Nucleus accumbens (tissue), 56 donors: ENCODE data around the gene EIF1AX.
A peak's percentile ranks its signal among the peaks of the same experiment; 100 is the strongest.
"Not testable (repeated sequence)": the region's sequence is repeated elsewhere in the genome, so short reads cannot be mapped to it uniquely, and the experiment has no call there.

Source experiments
- DNase-seq, 56 donors: peaks; one replicate each; lab custom pipeline; 2025; lab: John Stamatoyannopoulos, UW

EIF1AX gene

DNA sequence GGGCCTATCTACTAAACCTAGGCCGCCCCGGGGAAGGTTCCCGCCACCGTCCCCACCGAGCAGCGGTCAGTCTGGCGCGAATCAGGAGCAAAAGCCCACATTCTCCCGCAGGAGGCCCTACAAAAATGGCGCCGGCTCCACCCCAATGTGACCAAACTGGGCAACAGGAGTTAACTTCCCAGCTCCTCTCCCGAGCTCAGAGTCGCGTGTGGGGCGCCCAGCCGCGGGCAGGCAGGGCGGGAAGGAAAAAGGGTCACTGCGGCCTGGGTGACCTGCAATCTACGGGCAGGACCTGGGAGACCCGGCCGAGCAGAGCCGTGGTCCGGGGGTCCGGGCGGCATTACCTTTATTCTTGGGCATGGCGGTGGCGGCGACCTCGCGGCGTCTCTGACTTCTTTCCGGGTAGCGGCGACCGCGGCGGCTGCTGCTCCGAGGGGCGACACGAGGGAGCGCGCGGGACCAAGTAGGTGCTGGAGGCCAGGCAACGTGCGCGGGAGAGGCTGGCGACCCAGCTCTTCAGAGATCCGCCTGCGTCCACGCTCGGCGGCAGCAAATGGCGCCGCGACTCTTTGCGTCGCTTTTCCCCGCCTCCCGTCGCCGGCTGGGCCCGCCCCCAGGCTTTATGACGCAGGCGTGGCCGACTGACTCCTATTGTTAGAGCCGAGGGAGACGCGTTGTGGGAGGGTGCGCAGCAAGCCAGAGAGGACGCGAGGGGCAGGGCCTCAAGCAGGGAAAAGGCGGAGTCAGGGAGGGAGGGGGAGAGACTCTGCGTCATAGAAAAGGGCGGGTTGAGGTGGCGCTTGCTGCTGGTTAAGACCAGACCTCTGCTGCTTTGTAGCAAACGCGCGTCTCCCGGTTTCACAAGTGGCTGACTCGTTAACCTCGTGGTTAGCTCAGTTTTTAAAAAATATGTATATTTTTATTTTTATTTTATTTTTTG, at the start of gene EIF1AX:
TSS of gene EIF1AX (minus strand) at position 558 of the 940 bp plus-strand sequence. CDS start at position 360, 198 bp downstream.
- peak; percentile 38 to 100 (median 96) for DNase-seq

DNA sequence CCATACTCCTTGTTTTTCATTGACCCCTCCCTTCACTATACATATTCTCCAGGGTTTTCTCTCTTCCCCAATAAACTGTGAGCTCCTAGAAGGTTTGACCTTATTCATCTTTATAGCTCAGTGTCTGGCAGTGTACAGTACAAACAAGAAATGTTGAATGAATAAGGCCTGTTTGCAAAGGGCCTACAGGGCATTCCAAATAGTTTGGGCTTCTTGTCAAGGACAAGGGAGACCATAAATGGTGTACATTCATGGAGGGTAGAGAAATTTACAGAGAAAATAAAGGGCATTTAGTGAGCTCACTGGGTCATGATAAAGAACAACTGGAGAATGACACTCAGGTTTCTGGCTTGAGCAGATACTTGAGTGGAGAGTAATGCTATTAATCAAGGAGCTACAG, 47.5 kb upstream of the EIF1AX start:
- DNase-seq, result no peak

DNA sequence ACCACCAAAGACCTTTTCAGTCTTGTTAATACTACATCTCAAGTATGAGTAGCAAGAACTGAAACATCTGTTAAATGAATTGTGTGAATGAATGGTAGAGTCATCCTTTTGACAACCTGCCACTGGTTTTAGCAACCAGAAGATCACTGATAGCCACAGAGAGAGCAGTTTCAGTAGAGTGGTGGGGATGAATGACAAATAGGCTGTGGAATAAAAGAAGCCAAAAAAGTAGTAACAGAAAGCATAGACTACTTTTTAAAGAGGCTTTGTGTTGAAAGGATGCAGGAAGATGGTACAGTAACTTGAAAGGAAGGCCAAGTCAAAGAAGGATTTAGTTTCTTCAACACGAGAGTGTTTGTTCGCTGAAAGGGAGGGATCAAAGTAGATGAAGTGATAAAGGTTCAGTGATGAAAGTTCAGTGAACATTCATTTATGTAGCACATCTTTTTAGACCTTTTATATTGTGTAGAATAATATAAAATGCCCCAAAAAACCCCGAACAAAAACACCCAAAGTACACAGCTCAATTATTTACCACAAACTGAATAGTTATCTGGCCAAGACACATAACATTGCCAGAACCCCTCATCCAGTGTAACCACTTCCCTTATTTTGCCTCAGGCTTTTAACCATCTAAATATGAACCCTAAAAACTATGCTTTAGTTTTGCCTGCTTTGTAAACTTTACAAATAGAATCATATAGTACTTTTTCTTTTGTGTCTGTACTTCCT, 40.1 kb upstream of the EIF1AX start:
- DNase-seq, result no peak

- DNase-seq, result no peak
Observed at GRCh38 chrX:20177093-20177492, 35.5 kb upstream of the EIF1AX start.

DNA sequence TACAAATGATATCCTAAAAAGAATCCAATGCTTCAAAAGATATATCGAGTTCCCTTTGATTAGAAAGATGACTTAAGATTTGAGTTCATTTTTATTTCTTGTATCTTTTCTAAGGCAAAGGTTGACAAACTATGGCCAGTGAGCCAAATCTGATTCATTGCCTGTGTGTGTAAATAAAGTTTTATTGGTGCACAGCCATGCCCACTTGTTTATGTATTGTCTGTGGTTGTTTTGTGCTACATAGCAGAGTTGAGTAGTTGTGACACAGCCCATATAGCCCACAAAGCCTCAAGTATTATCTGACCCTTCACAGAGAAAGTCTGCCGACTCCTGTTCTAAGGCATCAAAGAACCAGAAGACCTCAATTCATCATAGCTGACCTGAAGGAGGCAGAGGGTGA, 32.2 kb upstream of the EIF1AX start:
- no peak for DNase-seq

DNA sequence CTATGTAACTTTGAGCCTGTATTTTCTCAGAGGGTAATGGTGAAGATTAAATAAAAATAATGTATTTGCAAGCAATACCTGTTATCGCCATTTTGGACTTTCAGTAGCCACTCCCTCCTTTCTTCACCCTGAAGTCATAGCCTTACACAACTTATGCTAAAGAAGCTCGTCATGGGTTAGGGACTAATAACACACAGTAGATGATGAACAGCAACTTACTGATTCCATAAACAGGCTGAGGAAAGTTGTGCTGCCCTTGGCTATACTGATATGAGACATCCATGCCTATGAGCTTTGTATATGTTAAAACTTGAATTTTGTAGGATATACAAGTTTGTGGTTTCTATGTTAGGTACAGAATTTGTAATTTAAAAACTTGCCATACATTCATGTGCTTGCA, 31.7 kb upstream of the EIF1AX start:
- no peak for DNase-seq

DNA sequence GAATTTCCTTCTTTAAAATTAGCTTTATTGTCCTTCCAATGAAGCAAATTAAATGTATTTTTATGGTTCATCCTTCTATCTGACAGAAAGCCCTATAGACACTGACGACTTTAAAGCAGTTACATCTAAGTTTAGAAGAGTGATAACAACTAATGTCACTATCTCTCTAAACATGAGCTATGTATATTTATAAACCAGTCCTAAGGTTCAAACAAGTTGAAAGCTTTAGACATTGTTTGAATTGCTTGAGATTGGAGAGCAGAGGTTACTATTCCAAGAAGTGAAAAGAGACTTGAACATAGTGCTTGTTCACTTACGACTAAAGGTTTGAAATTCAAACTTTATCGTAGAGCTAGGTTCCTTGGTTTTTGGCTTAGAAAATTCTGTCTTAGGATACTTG, 30.2 kb upstream of the EIF1AX start:
- no peak for DNase-seq

DNA sequence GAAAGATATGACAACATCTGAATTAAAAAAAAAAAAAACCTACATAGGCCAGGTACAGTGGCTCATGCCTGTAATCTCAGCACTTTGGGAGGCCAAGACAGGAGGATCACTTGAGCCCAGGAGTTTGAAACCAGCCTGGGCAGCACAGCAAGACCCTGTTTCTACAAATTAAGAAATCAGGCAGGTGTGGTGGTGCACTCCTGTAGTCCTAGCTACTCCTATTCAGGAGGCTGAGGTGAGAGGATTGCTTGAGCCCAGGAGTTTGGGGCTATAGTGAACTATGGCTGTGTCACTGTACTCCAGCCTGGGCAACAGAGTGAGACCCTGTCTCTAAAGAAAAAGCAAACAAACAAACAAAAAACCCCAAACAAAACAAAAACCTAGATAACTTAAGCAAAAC, 20.9 kb upstream of the EIF1AX start:
- DNase-seq, result not testable (repeated sequence)

DNA sequence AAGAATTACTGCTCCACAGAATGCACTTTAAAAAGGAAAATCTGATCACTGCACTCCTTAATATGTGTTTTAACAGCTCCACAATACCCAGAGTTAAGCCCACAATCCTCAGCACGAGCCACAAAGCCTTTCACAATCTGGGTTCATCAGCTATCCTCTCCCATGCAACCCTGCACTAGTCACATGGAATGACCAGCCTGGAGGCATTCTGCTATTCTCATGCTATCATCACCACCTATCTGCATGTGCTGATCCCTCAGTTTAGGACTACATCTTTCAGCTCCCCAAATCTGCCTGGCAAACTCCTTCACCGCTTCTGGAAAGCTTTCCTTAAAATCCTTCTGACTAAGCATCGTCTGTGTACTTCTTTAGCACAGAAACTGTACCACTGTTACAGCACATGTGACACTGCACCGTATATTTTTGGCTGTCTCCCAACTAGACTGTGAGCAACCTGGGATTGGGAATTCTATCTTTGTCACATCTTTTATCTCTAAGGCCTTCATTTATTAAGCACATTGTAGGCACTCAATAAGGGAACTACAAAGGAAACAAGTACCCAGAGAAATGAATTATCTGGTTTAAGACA, 18.3 kb upstream of the EIF1AX start:
- peak in 5 of 56 donors; percentile 0 to 3 (median 3) for DNase-seq

DNA sequence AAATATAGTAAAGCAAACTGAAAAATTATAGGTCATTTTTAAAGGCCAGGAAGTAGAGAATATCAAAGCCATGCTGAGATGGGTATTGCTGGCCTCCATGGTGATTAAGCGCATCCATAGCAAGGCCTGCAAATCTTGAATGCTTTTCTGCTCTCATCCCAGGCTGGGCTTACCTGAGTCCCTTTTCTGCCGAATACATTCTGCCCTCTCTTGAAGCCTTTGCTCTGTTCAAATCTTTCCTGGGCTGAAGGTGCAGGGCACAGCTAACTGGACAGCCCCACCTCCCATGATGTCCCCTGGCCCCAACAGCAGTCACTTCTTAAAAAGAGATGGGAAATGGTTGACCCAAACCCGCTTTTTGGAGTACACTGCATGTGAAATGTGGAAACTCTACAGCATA, 10.1 kb upstream of the EIF1AX start:
- no peak for DNase-seq

DNA sequence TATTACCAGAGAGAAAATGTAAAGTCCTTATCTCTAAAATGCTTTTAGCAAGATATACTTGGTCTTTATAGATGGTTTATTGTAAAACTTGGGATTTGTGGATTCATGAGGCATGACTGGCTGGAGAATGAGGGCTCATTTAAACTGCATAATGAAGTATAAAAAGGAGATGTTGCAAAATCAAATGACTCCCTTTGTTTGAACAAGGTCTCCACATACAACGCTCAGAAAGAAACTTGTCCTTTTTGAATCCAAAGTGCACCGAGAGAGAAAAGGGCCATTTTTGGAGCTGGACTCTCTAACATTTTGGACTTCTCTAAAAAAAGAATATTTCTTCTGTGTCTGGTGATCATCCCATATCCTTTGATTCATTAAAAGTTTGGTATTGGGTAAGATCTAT, 7.7 kb upstream of the EIF1AX start:
- no peak for DNase-seq

- DNase-seq, result no peak
Observed at GRCh38 chrX:20147561-20147960, 5.9 kb upstream of the EIF1AX start.

DNA sequence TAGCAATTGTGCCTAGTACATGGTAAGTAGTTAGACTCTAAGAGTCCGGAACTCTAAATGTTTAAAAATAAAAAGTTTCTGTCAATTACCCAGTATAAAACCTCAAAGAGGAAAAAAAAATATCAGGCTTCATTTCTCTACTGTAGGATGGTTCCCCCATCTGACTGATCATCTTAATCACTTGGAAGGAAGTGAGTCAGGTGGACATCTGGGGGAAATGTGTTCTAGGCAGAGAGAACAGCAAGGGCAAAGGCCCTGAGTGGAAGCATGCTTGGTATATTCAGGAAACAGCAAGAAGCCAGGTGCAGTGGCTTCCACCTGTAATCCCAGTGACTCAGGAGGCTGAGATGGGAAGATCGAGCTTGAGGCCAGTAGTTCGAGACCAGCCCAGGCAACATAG, 2.9 kb upstream of the EIF1AX start:
- DNase-seq, result no peak

DNA sequence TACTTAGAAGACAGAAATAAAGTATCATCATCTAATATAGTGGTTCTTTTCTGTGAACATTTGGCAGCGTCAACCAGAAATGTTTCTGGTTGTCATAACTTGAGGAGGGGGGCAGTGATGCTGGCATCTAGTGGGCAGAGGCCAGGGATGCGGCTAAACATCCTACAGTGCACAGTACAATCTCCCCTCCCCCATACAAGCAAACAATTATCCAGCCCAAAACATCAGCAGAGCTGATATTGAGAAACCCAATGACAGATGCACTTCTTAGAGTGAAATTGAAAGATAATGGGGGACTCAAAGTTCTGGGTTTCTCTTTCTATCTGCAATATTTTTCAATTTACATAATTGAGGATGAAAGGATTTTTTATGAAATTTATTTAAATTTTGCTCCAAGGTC, 1.9 kb upstream of the EIF1AX start:
- DNase-seq, result no peak

DNA sequence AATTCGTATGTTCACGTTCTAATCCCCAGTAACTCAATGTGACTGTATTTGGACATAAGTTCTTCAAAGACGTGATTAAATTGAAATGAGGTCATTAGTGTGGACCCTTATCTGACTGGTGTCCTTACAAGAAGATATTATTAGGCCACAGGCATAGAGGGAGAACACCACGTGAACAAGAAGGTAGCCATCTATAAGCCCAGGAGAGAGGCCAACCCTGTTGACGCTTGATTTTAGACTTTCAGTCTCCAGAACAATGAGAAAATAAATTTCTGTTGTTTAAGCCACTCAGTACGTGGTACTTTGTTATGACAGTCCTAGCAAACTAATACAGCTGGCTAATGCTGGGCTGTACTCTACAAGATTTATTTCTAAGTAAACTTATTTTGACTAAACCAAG, 1.5 kb upstream of the EIF1AX start:
- DNase-seq, result no peak

DNA sequence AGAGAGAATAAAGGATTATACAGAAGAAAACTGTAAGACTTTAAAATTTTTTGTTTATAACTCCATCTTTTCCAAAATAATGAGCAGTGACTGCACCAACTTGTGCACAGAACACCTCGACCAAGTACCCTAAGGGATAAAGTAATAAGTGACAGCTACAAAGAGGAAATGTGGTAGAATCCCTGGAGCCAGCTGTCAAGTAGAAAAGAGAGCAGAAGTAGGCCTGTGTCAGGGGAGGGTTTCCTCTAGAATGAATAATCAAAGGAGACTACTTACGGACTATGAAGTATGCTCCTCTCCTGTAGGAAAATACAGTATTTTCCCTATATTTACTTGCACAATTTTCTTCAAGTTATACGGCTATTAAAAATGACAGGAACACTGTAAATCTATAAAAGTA, 1.2 kb downstream of the EIF1AX start:
- no peak for DNase-seq

DNA sequence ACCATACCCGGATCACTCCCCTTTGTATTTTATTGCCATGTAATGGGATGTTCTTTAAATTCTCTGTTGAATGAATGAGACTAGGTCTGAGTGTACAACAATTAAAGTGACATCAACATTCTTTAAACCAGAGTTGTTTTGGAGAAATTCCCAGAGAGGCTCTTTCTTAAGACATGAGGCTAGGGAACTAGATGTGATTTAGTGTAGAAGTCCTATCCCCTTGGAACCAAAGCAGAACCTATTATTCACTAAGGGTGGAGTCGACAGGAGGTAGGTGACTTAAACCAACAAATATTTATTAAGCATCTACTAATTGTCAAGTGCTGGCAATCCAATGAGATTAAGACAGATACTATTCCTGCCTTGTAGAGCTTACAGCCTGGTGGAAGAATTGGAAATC, 1.7 kb downstream of the EIF1AX start:
- no peak for DNase-seq

DNA sequence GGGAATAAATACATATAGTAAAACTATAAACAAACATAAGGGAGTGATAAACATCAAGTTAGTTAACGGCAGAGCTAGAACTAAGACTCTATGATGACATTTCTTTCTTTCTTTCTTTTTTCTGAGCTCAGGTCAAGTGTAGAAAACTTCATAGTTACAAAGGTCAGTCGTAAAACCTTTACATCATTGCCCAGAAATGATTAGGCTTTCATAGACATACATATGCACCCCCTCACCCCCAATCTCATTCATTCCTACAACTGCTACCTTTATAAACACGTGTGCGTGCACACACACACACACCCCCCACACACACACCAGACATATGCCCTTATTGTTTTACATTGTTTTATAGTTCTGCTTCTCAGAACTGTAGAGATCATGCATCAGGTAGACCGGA, 5.7 kb downstream of the EIF1AX start:
- DNase-seq, result no peak

- DNase-seq, result no peak
Observed at GRCh38 chrX:20132666-20133065, 9.0 kb downstream of the EIF1AX start.

DNA sequence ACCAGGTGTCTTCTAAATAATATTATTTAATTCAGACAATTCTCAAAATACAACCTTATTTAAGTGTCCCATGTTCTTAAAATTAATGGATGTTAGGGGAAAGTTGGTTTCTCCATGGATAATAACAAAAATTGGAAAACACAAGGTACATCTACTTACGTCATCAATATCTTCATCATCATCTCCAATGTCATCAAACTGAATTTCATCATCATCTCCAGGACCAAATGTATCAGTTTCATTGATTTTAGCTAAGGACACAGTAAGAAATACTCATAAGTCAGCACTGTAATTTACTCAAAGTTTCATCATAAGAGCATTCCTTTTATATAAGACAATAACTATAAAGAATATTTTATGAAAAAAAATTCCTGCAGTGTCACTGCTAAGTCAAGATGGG, 11.3 kb downstream of the EIF1AX start:
- DNase-seq, result no peak

DNA sequence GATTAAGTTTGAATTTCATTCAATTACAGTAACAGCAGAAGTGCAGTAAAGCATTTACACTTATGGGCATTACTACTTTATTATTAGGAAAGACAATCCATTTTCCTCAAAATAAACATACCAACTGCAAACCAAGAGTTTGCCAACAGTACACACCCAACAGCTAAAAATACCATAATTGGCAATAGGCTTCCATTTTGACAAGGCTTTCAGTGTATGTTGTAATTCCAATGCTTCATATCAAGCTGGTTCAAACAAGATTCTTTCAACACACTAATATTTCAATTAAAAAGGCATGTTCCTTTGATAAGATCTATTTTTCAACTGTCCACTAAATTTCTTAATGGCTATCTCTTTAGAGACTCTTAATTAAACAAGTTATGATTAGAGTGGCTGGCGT, 12.1 kb downstream of the EIF1AX start:
- no peak for DNase-seq
